Astrocyte (in vitro differentiated cells and primary cell): ENCODE measurements around the gene EPPIN.

Experiments
- EZH2 ChIP-seq: IDR thresholded peaks from 2 replicates; pipeline ENCODE4 v1.6.1; 2012; ENCODE audit warnings: mild to moderate bottlenecking, low read length, inconsistent platforms; ENCODE audit not compliant: insufficient read depth
- TF ChIP-seq, protein P1 (sequence below): IDR thresholded peaks from 2 replicates; pipeline ENCODE4 v1.5.1; 2011; ENCODE audit warnings: low read depth, mild to moderate bottlenecking, inconsistent platforms, low read length, moderate library complexity; ENCODE audit not compliant: insufficient read depth

DNA sequence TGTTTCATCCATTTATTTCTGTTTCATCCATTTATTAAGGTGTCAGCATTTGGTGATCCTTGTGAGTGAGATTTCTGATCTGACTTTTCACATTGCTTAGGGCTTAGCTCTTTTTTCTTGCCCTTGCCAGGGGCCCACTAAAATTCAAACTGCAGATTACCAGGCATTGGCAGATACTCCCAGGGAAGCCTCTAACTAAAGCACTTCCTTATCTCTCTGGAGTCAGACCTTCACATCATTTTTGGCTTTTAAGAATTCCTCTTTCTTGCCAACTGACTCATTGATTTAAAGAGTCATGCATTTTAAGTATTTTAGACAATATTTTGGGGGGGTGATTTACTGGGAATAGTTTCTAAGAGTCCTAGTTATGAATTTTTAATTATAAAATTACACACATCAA, 34.5 kb upstream of the EPPIN start:
- TF ChIP-seq, protein P1, sequence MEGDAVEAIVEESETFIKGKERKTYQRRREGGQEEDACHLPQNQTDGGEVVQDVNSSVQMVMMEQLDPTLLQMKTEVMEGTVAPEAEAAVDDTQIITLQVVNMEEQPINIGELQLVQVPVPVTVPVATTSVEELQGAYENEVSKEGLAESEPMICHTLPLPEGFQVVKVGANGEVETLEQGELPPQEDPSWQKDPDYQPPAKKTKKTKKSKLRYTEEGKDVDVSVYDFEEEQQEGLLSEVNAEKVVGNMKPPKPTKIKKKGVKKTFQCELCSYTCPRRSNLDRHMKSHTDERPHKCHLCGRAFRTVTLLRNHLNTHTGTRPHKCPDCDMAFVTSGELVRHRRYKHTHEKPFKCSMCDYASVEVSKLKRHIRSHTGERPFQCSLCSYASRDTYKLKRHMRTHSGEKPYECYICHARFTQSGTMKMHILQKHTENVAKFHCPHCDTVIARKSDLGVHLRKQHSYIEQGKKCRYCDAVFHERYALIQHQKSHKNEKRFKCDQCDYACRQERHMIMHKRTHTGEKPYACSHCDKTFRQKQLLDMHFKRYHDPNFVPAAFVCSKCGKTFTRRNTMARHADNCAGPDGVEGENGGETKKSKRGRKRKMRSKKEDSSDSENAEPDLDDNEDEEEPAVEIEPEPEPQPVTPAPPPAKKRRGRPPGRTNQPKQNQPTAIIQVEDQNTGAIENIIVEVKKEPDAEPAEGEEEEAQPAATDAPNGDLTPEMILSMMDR, result no peak
- TF ChIP-seq EZH2, result no peak
